HG03520 (cell line): Measurements from ENCODE around the gene AUTS2.

Source experiments
- ATAC-seq: cut with Tn5 transposase; IDR thresholded peaks from one replicate; pipeline ENCODE4 v1.9.1; 2021; ENCODE audit warnings: mild to moderate bottlenecking, moderate library complexity; ENCODE audit not compliant: unreplicated experiment

The AUTS2 gene

GRCh38 chr7:70472601-70473237 lies 874.4 kb downstream of the AUTS2 start:
- ATAC-seq = no peak

GRCh38 chr7:70474639-70475234 lies 876.5 kb downstream of the AUTS2 start:
- no peak for ATAC-seq

- no peak for ATAC-seq
Measured at GRCh38 chr7:70477036-70478010, 879.0 kb downstream of the AUTS2 start.

GRCh38 chr7:70479153-70480021 lies 881.1 kb downstream of the AUTS2 start:
- no peak for ATAC-seq

- no peak for ATAC-seq
Measured at GRCh38 chr7:70480927-70481569, 882.8 kb downstream of the AUTS2 start.

- ATAC-seq = no peak
Measured at GRCh38 chr7:70481570-70482123, 883.4 kb downstream of the AUTS2 start.

- ATAC-seq = no peak
Measured at GRCh38 chr7:70484255-70484654, 886.0 kb downstream of the AUTS2 start.

GRCh38 chr7:70486977-70487376 lies 888.7 kb downstream of the AUTS2 start:
- ATAC-seq = no peak

- no peak for ATAC-seq
Measured at GRCh38 chr7:70487428-70487827, 889.2 kb downstream of the AUTS2 start.

- ATAC-seq = no peak
Measured at GRCh38 chr7:70487886-70488285, 889.6 kb downstream of the AUTS2 start.

- ATAC-seq = no peak
Measured at GRCh38 chr7:70489813-70490212, 891.5 kb downstream of the AUTS2 start.

GRCh38 chr7:70492625-70493024 lies 894.4 kb downstream of the AUTS2 start:
- no peak for ATAC-seq

GRCh38 chr7:70494225-70495032 lies 896.2 kb downstream of the AUTS2 start:
- no peak for ATAC-seq

- no peak for ATAC-seq
Measured at GRCh38 chr7:70495033-70495376, 896.7 kb downstream of the AUTS2 start.

- ATAC-seq = no peak
Measured at GRCh38 chr7:70497793-70498192, 899.5 kb downstream of the AUTS2 start.

- no peak for ATAC-seq
Measured at GRCh38 chr7:70498232-70498992, 900.1 kb downstream of the AUTS2 start.

GRCh38 chr7:70500261-70500660 lies 902.0 kb downstream of the AUTS2 start:
- no peak for ATAC-seq

- ATAC-seq = no peak
Measured at GRCh38 chr7:70502117-70502863, 904.0 kb downstream of the AUTS2 start.
